ENCODE results near the gene MGRN1. TPM values are rescaled to one million over a fixed set of nuclear protein-coding genes. Genes with fewer than 3 reads are reported as not detected.

Gene MGRN1
- total RNA-seq (2016; rRNA removed; fragmentation: Illumina TruSeq; extraction: Trizol) (11.9 and 14.8 TPM in 2 replicates), polyA plus RNA-seq (2011; rRNA removed) (11.6 and 12.6 TPM in 2 replicates), polyA minus RNA-seq (2011; rRNA and poly(A)+ RNA removed; ENCODE audit: low replicate concordance) (12.5 and 23.7 TPM in 2 replicates), Bru-seq, nascent RNA (percentile 65 among the genes with signal in this experiment), BruChase-seq, experiment 1, labeled RNA remaining after a 6-hour chase (percentile 77 among the genes with signal in this experiment), BruChase-seq, experiment 2, labeled RNA remaining after a 2-hour chase (percentile 73 among the genes with signal in this experiment)
- total RNA-seq (2016; cell fraction: cytosol; rRNA removed; fragmentation: Illumina TruSeq; extraction: Trizol; ENCODE audit: low read depth) = 6.7 and 12.0 TPM in 2 replicates
- 13.0 and 13.6 TPM in 2 replicates for total RNA-seq (2016; cell fraction: insoluble cytoplasmic fraction; rRNA removed; fragmentation: Illumina TruSeq; extraction: Trizol)
- 14.0 and 16.7 TPM in 2 replicates for total RNA-seq (2016; cell fraction: membrane; rRNA removed; fragmentation: Illumina TruSeq; extraction: Trizol)
- total RNA-seq (2016; cell fraction: nucleus; rRNA removed; fragmentation: Illumina TruSeq; extraction: Trizol) = 17.0 and 22.2 TPM in 2 replicates
- polyA plus RNA-seq (2011; cell fraction: cytosol; rRNA removed) = 4.9 and 6.2 TPM in 2 replicates
- polyA plus RNA-seq (2011; cell fraction: nucleus; rRNA removed) = 87.1 and 98.5 TPM in 2 replicates
- 31.8 and 31.9 TPM in 2 replicates for polyA plus RNA-seq (2012)
- polyA plus RNA-seq (2016; cell fraction: cytosol; fragmentation: Illumina TruSeq; extraction: Trizol; ENCODE audit: low read depth) = 3.9 and 4.3 TPM in 2 replicates
- polyA plus RNA-seq (2016; cell fraction: insoluble cytoplasmic fraction; fragmentation: Illumina TruSeq; extraction: Trizol; ENCODE audit: low read depth) = 22.5 and 31.3 TPM in 2 replicates
- 11.4 and 11.5 TPM in 2 replicates for polyA plus RNA-seq (2016; cell fraction: membrane; fragmentation: Illumina TruSeq; extraction: Trizol; ENCODE audit: low read depth)
- 54.4 and 55.4 TPM in 2 replicates for polyA plus RNA-seq (2016; cell fraction: nucleus; fragmentation: Illumina TruSeq; extraction: Trizol; ENCODE audit: insufficient read depth, low read depth)
- 16.2 and 19.1 TPM in 2 replicates for polyA minus RNA-seq (2011; cell fraction: cytosol; rRNA and poly(A)+ RNA removed)
- polyA minus RNA-seq (2011; cell fraction: nucleus; rRNA and poly(A)+ RNA removed) = 26.4 and 28.5 TPM in 2 replicates
- long read RNA-seq, experiment 1, partial matches to known transcripts = 0 of 3 reads
- long read RNA-seq, experiment 1, other reads (novel, unspliced or antisense) = 3 of 3 reads
- long read RNA-seq, experiment 2, transcript MGRN1-211 (16 exons, 1,665 nt) = major isoform, 22 of 140 reads
- long read RNA-seq, experiment 2, transcript MGRN1-206 (17 exons, 1,841 nt) = minor isoform, 5 of 140 reads
- long read RNA-seq, experiment 2, transcript MGRN1-201 (17 exons, 3,968 nt) = minor isoform, 13 of 140 reads
- long read RNA-seq, experiment 2, partial matches to known transcripts = 20 of 140 reads
- long read RNA-seq, experiment 2, other reads (novel, unspliced or antisense) = 80 of 140 reads

GRCh38 chr16:4624015-4624826, at the start of gene MGRN1:
TSS of gene MGRN1 (plus strand) at chr16:4624826. CDS start at chr16:4624961, 135 bp downstream.
- intact Hi-C loops (cut with micrococcal nuclease; ENCODE audit: unreplicated experiment) = loop anchor here (2.0 kb wide), 1 partner anchor 41 kb away; no protein-coding TSS in a partner anchor
- in situ Hi-C loops (cut with HindIII; ENCODE audit: extremely low pct_ligation_motif_present, low pct_unique_long_range_greater_than_20kb) = no loop called here
- TF ChIP-seq ZNF615 (CRISPR knock-in tag; IDR thresholded peaks at IDR 0.05; ENCODE audit: borderline replicate concordance) (no peak), IRF2 (CRISPR knock-in tag; IDR thresholded peaks at IDR 0.05) (peak; percentile 51; the same call in 1 of the 2 replicates), ZNF234 (CRISPR knock-in tag; conservative IDR thresholded peaks at IDR 0.05) (0 out of 2 replicates have a peak, but pooled peaks have one; percentile 5), ZNF350 (CRISPR knock-in tag; IDR thresholded peaks at IDR 0.05; ENCODE audit: borderline replicate concordance, low read depth) (peak; percentile 71), SETDB1 (CRISPR knock-in tag; IDR thresholded peaks at IDR 0.05; ENCODE audit: borderline replicate concordance) (no peak), ZMYM4 (CRISPR knock-in tag; IDR thresholded peaks at IDR 0.05) (peak; percentile 12; the same call in 1 of the 2 replicates), ELF3 (CRISPR knock-in tag; IDR thresholded peaks at IDR 0.05) (peak; percentile 42; the same call in 1 of the 2 replicates), ZNF670 (CRISPR knock-in tag; IDR thresholded peaks at IDR 0.05; ENCODE audit: borderline replicate concordance) (peak; percentile 32; the same call in 1 of the 2 replicates), MAX (IDR thresholded peaks at IDR 0.05) (peak; percentile 77), CTCF (CRISPR knock-in tag; IDR thresholded peaks at IDR 0.05) (peak; percentile 98), HNF4A (CRISPR knock-in tag; IDR thresholded peaks at IDR 0.05) (no peak), RFXANK (CRISPR knock-in tag; IDR thresholded peaks at IDR 0.05) (no peak), HDAC1 (CRISPR knock-in tag; IDR thresholded peaks at IDR 0.05) (peak; percentile 62; the same call in 1 of the 2 replicates), KAT8 (CRISPR knock-in tag; IDR thresholded peaks at IDR 0.05) (0 out of 2 replicates have a peak, but pooled peaks have one; percentile 37), GATA4 (IDR thresholded peaks at IDR 0.05; ENCODE audit: borderline replicate concordance, low read depth) (no peak), SMARCE1 (IDR thresholded peaks at IDR 0.05; ENCODE audit: borderline replicate concordance) (no peak), ZNF263 (CRISPR knock-in tag; IDR thresholded peaks at IDR 0.05) (no peak)

More at GRCh38 chr16:4624015-4624826, at the start of gene MGRN1:
- Histone ChIP-seq H3K79me2 (ENCODE audit: insufficient read depth, low read length) (peaks cover 32% of the 10 kb centered on the region), H4K20me1 (ENCODE audit: insufficient read depth, low read length) (peaks cover 12% of the 10 kb centered on the region), H3K4me1 (ENCODE audit: insufficient read depth, low read length) (peaks cover 66% of the 10 kb centered on the region), H3K4me3 (replicated peaks in 1 of 3; ENCODE audit: insufficient read depth in 1 of 3, low read depth in 2 of 3, low read length in 3 of 3) (peak within 1 kb of the TSS; percentile 86 to 91 (median 90)), H2AFZ (ENCODE audit: low read length) (peak within 1 kb of the TSS; percentile 82), H3K4me2 (ENCODE audit: low read depth, low read length) (peak within 1 kb of the TSS; percentile 94), H3K27ac (ENCODE audit: extremely low read length, insufficient read depth, low read length) (peak within 1 kb of the TSS; percentile 88), H3K27me3 (ENCODE audit: control insufficient read depth in 1 of 2, insufficient read depth in 2 of 2, low read length in 2 of 2) (no peaks in the 10 kb centered on the region; a peak in 1 of 5 replicates), H3K36me3 (replicated peaks in 1 of 2; ENCODE audit: control insufficient read depth in 1 of 2, insufficient read depth in 2 of 2, low read length in 2 of 2) (no peaks in the 10 kb centered on the region), H3K9ac (ENCODE audit: insufficient read depth, low read depth, low read length) (peak within 1 kb of the TSS; percentile 85), H3K9me3 (ENCODE audit: low read length) (no peaks in the 10 kb centered on the region)
- peak; percentile 90 for ATAC-seq
- peak; percentile 93 for DNase-seq (ENCODE audit: low spot score)
- ChIA-PET CTCF (ENCODE audit: low intra/inter-chr PET ratio, low total read pairs) (interaction anchor here (0.9 kb wide), 1 partner anchor 8 kb away, joined by 5 read pairs; no protein-coding TSS in a partner anchor), POLR2A (interaction anchor here (0.6 to 3.4 kb wide), 5 partner anchors 8 to 86 kb away, joined by 3 to 26 read pairs (median 7); partner anchors contain the start of genes CDIP1 and UBALD1)
- 9% methylated on average over 28 of the region's 42 CpGs for WGBS (ENCODE audit: low lambda C conversion rate)
- TSS peak; percentile 86 for BruUV-seq (replicated peaks)
- FAIRE-seq = peak; percentile 84

All from HepG2 (cell line).